HCT116 (cell line): ENCODE measurements around the gene OR5C1.
"Not testable (repeated sequence)": the region's sequence is repeated elsewhere in the genome, so short reads cannot be mapped to it uniquely, and the experiment has no call there.

ENCODE experiments used
- CEBPB ChIP-seq: IDR thresholded peaks from 2 replicates; pipeline ENCODE4 v1.6.1; 2012; ENCODE audit warnings: low read depth
- CTCF ChIP-seq, 3 experiments: fragments of 200-600 bp in 1 of 3; sonication (generic) in 1 of 3; IDR thresholded peaks in 2 of 3; conservative IDR thresholded peaks in 1 of 3; 2 replicates each; pipeline ENCODE4 v1.5.1; 2012 to 2017; ENCODE audit warnings: low read depth in 2 of 3, low read length in 2 of 3, antibody characterized with exemption in 1 of 3, borderline replicate concordance in 1 of 3, control low read depth in 1 of 3, mild to moderate bottlenecking in 1 of 3, mixed read lengths in 1 of 3, mixed run types in 1 of 3, moderate library complexity in 1 of 3; ENCODE audit not compliant: insufficient read depth in 1 of 3
- EGR1 ChIP-seq: IDR thresholded peaks from 2 replicates; pipeline ENCODE4 v1.6.1; 2012; ENCODE audit warnings: low read depth
- POLR2A ChIP-seq: IDR thresholded peaks from 2 replicates; pipeline ENCODE4 v1.7.0; 2011; ENCODE audit warnings: borderline replicate concordance; ENCODE audit not compliant: insufficient read depth, insufficient read length; ENCODE audit errors: extremely low read depth
- POLR2AphosphoS5 ChIP-seq: IDR thresholded peaks from 2 replicates; pipeline ENCODE4 v1.6.1; 2011; ENCODE audit warnings: mild to moderate bottlenecking, low read depth, low read length, moderate library complexity
- RAD21 ChIP-seq: IDR thresholded peaks from 2 replicates; pipeline ENCODE4 v1.6.1; 2012; ENCODE audit warnings: low read depth, mild to moderate bottlenecking
- SIN3A ChIP-seq: IDR thresholded peaks from 2 replicates; pipeline ENCODE4 v1.6.1; 2012; ENCODE audit warnings: low read depth
- SP1 ChIP-seq: IDR thresholded peaks from 2 replicates; pipeline ENCODE4 v1.6.1; 2012; ENCODE audit warnings: low read depth
- SRF ChIP-seq: IDR thresholded peaks from 2 replicates; pipeline ENCODE4 v1.6.1; 2012; ENCODE audit warnings: low read depth
- YY1 ChIP-seq: IDR thresholded peaks from 2 replicates; pipeline ENCODE4 v1.6.1; 2011; ENCODE audit warnings: low read length, low read depth, moderate library complexity, mild to moderate bottlenecking; ENCODE audit not compliant: insufficient replicate concordance; ENCODE audit errors: extremely low read depth

DNA sequence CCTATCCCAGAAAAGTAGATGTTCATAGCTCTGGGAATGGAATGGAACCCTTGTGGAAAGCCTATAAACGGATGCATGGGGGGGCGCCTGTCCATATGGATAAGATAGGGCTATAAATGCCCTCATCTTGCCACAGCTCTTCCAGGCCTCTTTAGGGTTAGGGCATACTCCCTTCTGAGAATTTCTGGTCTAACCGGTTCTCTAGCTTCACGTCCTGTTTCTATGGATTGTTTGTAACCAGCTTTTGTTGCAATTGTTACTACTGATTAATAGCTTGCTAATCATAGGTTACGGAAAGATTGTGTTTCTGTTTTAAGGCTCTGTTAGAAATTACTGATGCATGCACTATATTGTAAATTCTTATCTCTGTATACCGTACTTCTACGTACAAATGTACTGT, 20.5 kb downstream of the OR5C1 start:
- not testable (repeated sequence) for TF ChIP-seq SP1; POLR2A; CEBPB; CTCF (IDR thresholded peaks at IDR 0.05 in 2 of 3, conservative IDR thresholded peaks at IDR 0.05 in 1 of 3; ENCODE audit: borderline replicate concordance in 1 of 3, insufficient read depth in 1 of 3, low read depth in 2 of 3, low read length in 2 of 3); SIN3A; POLR2AphosphoS5; RAD21; SRF; YY1; EGR1
